SK-N-MC (cell line): ENCODE results near the gene ATP1A3.

ENCODE experiments used
- EZH2 ChIP-seq: fragments of 200-600 bp; sonication (generic); IDR thresholded peaks from one replicate; pipeline ENCODE4 v1.6.1; 2017; ENCODE audit warnings: antibody characterized with exemption
- FOXP2 ChIP-seq: optimal IDR thresholded peaks from 2 replicates; pipeline ENCODE3; 2011; ENCODE audit warnings: mild to moderate bottlenecking, moderate library complexity; ENCODE audit not compliant: insufficient read depth; ENCODE audit errors: extremely low read length, control extremely low read depth
- POLR2AphosphoS5 ChIP-seq: IDR thresholded peaks from 2 replicates; pipeline ENCODE4 v1.6.1; 2012; ENCODE audit warnings: mild to moderate bottlenecking, low read depth, low read length, borderline replicate concordance

- no peak for TF ChIP-seq POLR2AphosphoS5
- no peak for TF ChIP-seq FOXP2
- no peak for TF ChIP-seq EZH2
Measured at GRCh38 chr19:41921577-41922576, 72.2 kb downstream of the ATP1A3 start.
